ENCODE results near the gene WDTC1.
"Not testable (repeated sequence)": the region's sequence is repeated elsewhere in the genome, so short reads cannot be mapped to it uniquely, and the experiment has no call there.

Gene WDTC1

GRCh38 chr1:27227765-27228164 lies 6.7 kb upstream of the WDTC1 start:
- DNase-seq = no peak
- Histone ChIP-seq H3K4me1 (no peaks in the 10 kb centered on the region), H3K36me3 (no peaks in the 10 kb centered on the region), H3K9me3 (no peaks in the 10 kb centered on the region), H3K27me3 (no peaks in the 10 kb centered on the region), H3K4me3 (ENCODE audit: low read depth, low read length) (no peak overlapping the region)
- no peak for TF ChIP-seq CTCF (IDR thresholded peaks at IDR 0.05; ENCODE audit: low read depth, low read length)

GRCh38 chr1:27233667-27234048 lies 774 bp upstream of the WDTC1 start:
- peak overlapping the region; percentile 54 for H3K4me3 ChIP-seq (ENCODE audit: low read depth, low read length)
- no peaks in the 10 kb centered on the region for H3K36me3 ChIP-seq
- DNase-seq = peak; percentile 10
- no peak for TF ChIP-seq CTCF (IDR thresholded peaks at IDR 0.05; ENCODE audit: low read depth, low read length)
- H3K9me3 ChIP-seq = no peaks in the 10 kb centered on the region
- H3K27me3 ChIP-seq = no peaks in the 10 kb centered on the region
- 0 out of 2 replicates have a peak, but pooled peaks cover 2% of the 10 kb centered on the region for H3K4me1 ChIP-seq

GRCh38 chr1:27235827-27236226 lies 1.4 kb downstream of the WDTC1 start:
- TF ChIP-seq CTCF (IDR thresholded peaks at IDR 0.05; ENCODE audit: low read depth, low read length) = no peak
- H3K4me3 ChIP-seq (ENCODE audit: low read depth, low read length) = peak overlapping the region; percentile 54; the same call in 1 of the 2 replicates
- H3K36me3 ChIP-seq = no peaks in the 10 kb centered on the region
- 0 out of 2 replicates have a peak, but pooled peaks cover 2% of the 10 kb centered on the region for H3K4me1 ChIP-seq
- H3K9me3 ChIP-seq = no peaks in the 10 kb centered on the region
- DNase-seq = no peak
- no peaks in the 10 kb centered on the region for H3K27me3 ChIP-seq

GRCh38 chr1:27237112-27237511 lies 2.7 kb downstream of the WDTC1 start:
- Histone ChIP-seq H3K4me3 (ENCODE audit: low read depth, low read length) (no peak overlapping the region), H3K36me3 (no peaks in the 10 kb centered on the region), H3K4me1 (0 out of 2 replicates have a peak, but pooled peaks cover 2% of the 10 kb centered on the region), H3K27me3 (no peaks in the 10 kb centered on the region), H3K9me3 (no peaks in the 10 kb centered on the region)
- DNase-seq = no peak
- TF ChIP-seq CTCF (IDR thresholded peaks at IDR 0.05; ENCODE audit: low read depth, low read length) = no peak

GRCh38 chr1:27238032-27238431 lies 3.6 kb downstream of the WDTC1 start:
- H3K4me1 ChIP-seq = 0 out of 2 replicates have a peak, but pooled peaks cover 2% of the 10 kb centered on the region
- H3K36me3 ChIP-seq = no peaks in the 10 kb centered on the region
- H3K27me3 ChIP-seq = no peaks in the 10 kb centered on the region
- H3K4me3 ChIP-seq (ENCODE audit: low read depth, low read length) = no peak overlapping the region
- no peak for TF ChIP-seq CTCF (IDR thresholded peaks at IDR 0.05; ENCODE audit: low read depth, low read length)
- no peaks in the 10 kb centered on the region for H3K9me3 ChIP-seq
- no peak for DNase-seq

GRCh38 chr1:27241677-27242076 lies 7.2 kb downstream of the WDTC1 start:
- DNase-seq = no peak
- no peaks in the 10 kb centered on the region for H3K36me3 ChIP-seq
- H3K4me1 ChIP-seq = no peaks in the 10 kb centered on the region
- no peaks in the 10 kb centered on the region for H3K9me3 ChIP-seq
- H3K4me3 ChIP-seq (ENCODE audit: low read depth, low read length) = no peak overlapping the region
- no peaks in the 10 kb centered on the region for H3K27me3 ChIP-seq
- no peak for TF ChIP-seq CTCF (IDR thresholded peaks at IDR 0.05; ENCODE audit: low read depth, low read length)

- H3K9me3 ChIP-seq; H3K4me3 ChIP-seq (ENCODE audit: low read depth, low read length); H3K36me3 ChIP-seq; H3K4me1 ChIP-seq; H3K27me3 ChIP-seq; DNase-seq: not testable (repeated sequence)
These were observed 9.2 kb downstream of the WDTC1 start for GRCh38 chr1:27243665-27244064.

All from BE2C (cell line).